Measurements from ENCODE around the gene GALNT9. TPM values are rescaled to one million over a fixed set of nuclear protein-coding genes. Genes with fewer than 3 reads are reported as not detected.
A peak's percentile ranks its signal among the peaks of the same experiment; 100 is the strongest.

The GALNT9 gene
- total RNA-seq, 4 donors from 2014 or later, result 0.13 TPM; not detected in 3

DNA sequence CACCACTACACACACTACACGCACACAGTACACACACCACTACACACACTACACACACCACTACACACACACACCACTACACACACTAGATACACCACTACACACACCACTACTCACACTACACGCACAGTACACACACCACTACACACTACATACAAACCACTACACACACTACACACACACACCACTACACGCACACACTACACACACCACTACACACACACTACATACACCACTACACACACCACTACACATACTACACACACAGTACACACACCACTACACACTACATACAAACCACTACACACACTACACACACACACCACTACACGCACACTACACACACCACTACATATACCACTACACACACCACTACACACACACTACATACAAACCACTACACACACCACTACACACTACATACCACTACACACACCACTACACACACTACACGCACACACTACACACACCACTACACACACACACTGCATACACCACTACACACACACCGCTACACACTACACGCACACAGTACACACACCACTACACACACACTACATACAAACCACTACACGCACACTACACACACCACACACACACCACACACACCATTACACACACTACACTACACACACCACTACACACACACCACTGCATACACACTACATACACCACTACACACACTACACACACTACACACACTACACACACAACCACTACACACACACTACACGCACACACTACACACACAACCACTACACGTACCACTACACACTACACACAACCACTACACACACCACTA is 173.4 kb downstream of the GALNT9 start:
- TF ChIP-seq, protein P1, sequence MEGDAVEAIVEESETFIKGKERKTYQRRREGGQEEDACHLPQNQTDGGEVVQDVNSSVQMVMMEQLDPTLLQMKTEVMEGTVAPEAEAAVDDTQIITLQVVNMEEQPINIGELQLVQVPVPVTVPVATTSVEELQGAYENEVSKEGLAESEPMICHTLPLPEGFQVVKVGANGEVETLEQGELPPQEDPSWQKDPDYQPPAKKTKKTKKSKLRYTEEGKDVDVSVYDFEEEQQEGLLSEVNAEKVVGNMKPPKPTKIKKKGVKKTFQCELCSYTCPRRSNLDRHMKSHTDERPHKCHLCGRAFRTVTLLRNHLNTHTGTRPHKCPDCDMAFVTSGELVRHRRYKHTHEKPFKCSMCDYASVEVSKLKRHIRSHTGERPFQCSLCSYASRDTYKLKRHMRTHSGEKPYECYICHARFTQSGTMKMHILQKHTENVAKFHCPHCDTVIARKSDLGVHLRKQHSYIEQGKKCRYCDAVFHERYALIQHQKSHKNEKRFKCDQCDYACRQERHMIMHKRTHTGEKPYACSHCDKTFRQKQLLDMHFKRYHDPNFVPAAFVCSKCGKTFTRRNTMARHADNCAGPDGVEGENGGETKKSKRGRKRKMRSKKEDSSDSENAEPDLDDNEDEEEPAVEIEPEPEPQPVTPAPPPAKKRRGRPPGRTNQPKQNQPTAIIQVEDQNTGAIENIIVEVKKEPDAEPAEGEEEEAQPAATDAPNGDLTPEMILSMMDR (IDR thresholded peaks at IDR 0.05), result no peak
- TF ChIP-seq POLR2A (IDR thresholded peaks at IDR 0.05), result no peak
- intact Hi-C loops (cut with DNase I; ENCODE audit: low total_unique reads), result loop anchor here (10.0 kb wide), 1 partner anchor 449 kb away; no protein-coding TSS in a partner anchor
- DNase-seq (ENCODE audit: low spot score in 2 of 2), result no peak
- WGBS, 2 donors, result 95 to 96% methylated on average over 10 of the region's 10 CpGs
- no peak overlapping the region for H3K4me3 ChIP-seq (ENCODE audit: low read depth, poor library complexity, severe bottlenecking)

DNA sequence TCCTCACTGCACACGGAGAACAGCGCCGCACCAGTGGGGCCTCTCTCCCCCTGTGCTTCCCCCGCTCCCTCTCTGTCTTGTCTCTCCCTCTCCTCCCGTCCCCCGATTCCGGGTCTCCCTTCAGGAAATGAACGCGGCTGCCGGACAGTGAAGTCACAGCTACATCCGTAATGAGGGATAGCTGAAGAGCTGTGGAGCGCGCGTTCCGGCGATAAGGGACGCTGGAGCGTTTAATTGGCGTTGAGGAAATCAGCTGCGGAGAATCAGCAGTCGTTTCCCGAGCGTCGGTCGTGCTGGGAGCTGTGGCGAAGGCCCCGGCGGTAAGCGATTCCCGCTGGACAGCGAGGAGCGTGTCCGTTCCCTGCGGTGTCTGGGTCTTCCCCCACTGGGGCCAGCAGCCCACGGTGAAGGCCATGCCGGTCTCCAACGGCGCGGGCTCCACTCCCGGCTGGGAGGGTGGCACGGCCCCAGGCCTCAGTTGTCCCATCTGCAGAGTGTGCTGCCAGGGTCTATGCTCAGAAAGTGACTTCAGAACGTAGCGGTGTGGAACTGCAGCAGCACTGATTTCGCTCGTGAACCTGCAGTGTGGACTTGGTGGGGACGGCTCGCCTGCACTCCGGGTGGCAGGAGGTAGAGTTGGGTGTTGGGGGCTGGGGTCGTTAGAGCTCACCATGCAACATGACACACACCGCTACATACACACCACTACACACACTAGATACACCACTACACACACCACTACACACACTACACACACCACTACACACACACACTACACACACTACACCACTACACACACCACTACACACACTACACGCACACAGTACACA is 174.2 kb downstream of the GALNT9 start:
- TF ChIP-seq POLR2A (IDR thresholded peaks at IDR 0.05), result no peak
- TF ChIP-seq, protein P1 (IDR thresholded peaks at IDR 0.05), result no peak
- DNase-seq (ENCODE audit: low spot score in 2 of 2), result no peak
- WGBS, 2 donors, result 90 to 91% methylated on average over 51 of the region's 51 CpGs
- no peak overlapping the region for H3K4me3 ChIP-seq (ENCODE audit: low read depth, poor library complexity, severe bottlenecking)
- intact Hi-C loops (cut with DNase I; ENCODE audit: low total_unique reads), result loop anchor here (10.0 kb wide), 1 partner anchor 450 kb away; no protein-coding TSS in a partner anchor

DNA sequence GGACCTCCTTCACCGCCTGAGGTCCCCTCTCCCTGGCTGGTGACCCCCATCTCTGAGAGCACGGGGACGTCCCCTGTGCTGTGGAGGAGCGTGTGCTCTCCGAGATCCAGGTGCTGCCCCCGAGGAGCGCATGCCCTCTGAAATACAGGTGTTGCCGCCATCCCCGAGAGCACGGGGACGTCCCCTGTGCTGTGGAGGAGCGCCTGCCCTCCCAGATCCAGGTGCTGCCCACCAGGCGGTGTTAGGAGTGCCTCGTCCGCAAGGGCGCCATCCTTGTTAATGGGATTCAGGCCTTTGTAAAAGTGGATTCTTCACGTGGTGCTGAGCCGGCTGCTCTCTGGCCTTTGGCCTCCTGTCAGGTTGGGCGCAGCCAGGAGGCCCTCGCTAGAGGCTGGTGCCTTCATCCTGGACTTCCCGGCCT is 175.0 kb downstream of the GALNT9 start:
- 52 to 57% methylated on average over 14 to 19 of the region's 21 CpGs for WGBS, 2 donors
- no peak overlapping the region for H3K4me3 ChIP-seq (ENCODE audit: low read depth, poor library complexity, severe bottlenecking)
- intact Hi-C loops (cut with DNase I; ENCODE audit: low total_unique reads), result loop anchor here (10.0 kb wide), 1 partner anchor 450 kb away; no protein-coding TSS in a partner anchor
- no peak for DNase-seq (ENCODE audit: low spot score in 2 of 2)
- TF ChIP-seq, protein P1 (IDR thresholded peaks at IDR 0.05), result no peak
- TF ChIP-seq POLR2A (IDR thresholded peaks at IDR 0.05), result no peak

DNA sequence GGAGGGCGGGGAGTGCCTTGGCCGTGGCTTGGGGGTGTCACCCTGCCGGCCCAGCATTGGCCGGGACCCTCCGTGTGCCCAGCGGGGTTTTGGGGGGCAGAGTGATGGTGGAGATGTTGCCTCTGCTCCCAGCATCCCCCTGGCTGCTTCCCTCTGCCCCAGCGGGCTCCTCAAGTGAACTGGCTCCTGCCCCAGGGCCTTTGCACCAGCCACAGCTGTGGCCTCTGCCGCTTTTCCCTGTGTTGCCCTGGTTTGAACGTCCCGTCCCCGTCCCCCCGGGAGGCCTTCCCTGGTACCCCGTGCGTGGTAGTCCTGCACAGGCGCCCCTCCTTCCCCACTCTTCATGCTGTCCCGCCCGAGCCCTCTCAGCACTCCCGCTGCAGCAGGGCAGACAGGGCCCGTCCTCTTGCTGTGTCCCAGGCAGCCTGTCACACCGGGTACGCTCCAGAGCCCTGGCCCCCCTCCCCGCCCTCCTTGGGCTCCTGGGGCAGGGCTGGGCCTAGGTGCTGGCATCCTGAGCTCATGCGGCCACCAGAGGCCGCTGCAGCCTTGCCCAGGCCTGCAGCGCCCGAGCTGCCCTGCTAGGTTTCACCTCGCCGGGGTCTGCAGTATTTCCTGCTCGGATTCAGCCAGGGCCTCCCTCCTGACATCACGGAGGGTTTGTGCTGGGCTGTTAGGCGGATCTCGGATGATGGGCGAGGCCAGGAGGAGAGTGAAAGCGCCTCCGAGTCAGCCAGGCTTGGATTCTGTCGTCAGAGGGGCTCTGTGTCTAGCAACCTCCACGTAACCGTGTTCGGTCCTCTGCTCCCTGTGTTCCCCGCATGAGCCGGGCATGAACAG is 175.7 kb downstream of the GALNT9 start:
- no peak overlapping the region for H3K4me3 ChIP-seq (ENCODE audit: low read depth, poor library complexity, severe bottlenecking)
- TF ChIP-seq, protein P1 (IDR thresholded peaks at IDR 0.05), result peak in 1 of 3 donors; percentile 69
- TF ChIP-seq POLR2A (IDR thresholded peaks at IDR 0.05), result no peak
- no peak for DNase-seq (ENCODE audit: low spot score in 2 of 2)
- WGBS, 2 donors, result 28 to 35% methylated on average over 38 to 41 of the region's 41 CpGs
- intact Hi-C loops (cut with DNase I; ENCODE audit: low total_unique reads), result loop anchor here (10.0 kb wide), 1 partner anchor 451 kb away; no protein-coding TSS in a partner anchor

DNA sequence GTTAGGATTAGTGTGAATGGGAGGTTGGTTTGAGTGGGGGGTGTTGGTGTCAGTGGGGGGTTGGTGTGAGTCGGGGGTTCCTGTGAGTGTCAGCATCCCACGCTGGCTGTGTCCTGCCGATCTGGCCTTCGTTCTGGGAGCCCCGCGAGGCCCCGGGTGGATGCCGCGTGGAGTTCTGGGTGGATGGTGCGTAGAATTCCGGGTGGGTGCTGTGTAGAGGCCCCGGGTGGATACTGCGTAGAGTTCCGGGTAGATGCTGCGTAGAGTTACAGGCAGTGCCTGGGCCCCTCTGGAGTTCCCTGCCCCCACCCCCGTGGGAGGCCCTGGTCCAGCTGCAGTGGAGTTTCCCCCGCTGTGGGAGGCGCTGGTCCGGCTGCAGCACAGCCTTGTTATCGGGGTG is 176.4 kb downstream of the GALNT9 start:
- DNase-seq (ENCODE audit: low spot score in 2 of 2), result no peak
- WGBS, 2 donors, result 89 to 92% methylated on average over 20 of the region's 20 CpGs
- intact Hi-C loops (cut with DNase I; ENCODE audit: low total_unique reads), result loop anchor here (10.0 kb wide), 1 partner anchor 452 kb away; no protein-coding TSS in a partner anchor
- TF ChIP-seq, protein P1 (IDR thresholded peaks at IDR 0.05), result no peak
- TF ChIP-seq POLR2A (IDR thresholded peaks at IDR 0.05), result no peak
- H3K4me3 ChIP-seq (ENCODE audit: low read depth, poor library complexity, severe bottlenecking), result no peak overlapping the region

Measured in lower leg skin (tissue), 4 donors.